HCT116 (cell line): Measurements from ENCODE around the gene GANAB. TPM values are rescaled to one million over a fixed set of nuclear protein-coding genes. Genes with fewer than 3 reads are reported as not detected.

Source experiments
- ATAC-seq: fragments of 200-7000 bp; cut with Tn5 transposase; 2 replicates; pipeline ENCODE4 v1.9.1; 2020; ENCODE audit warnings: mild to moderate bottlenecking, moderate library complexity
- BruUV-seq: library from RNA; stranded (reverse); fragments of 400-500 nt; replicated peaks from 2 replicates; lab custom pipeline; 2021; lab: Mats Ljungman, UMichigan
- CTCF ChIA-PET: fragments of 300-600 bp; sonication (Branson Sonifier 250); formaldehyde crosslinking; loops from one replicate; lab custom pipeline; 2021; ENCODE audit warnings: antibody characterized with exemption; lab: Charles Lee
- POLR2A ChIA-PET: fragments of 300-600, 350-600 bp; sonication (Branson Sonifier 250); formaldehyde crosslinking; loops from one replicate; lab custom pipeline; 2021; ENCODE audit warnings: antibody characterized with exemption; lab: Charles Lee
- RAD21 ChIA-PET, 2 experiments: fragments of 300-600 bp; sonication (Branson Sonifier 250); formaldehyde crosslinking; loops; one replicate each; lab custom pipeline; 2023; ENCODE audit warnings: low total read pairs in 2 of 2; ENCODE audit not compliant: uncharacterized antibody in 2 of 2, unreplicated experiment in 2 of 2, low non-redundant PET in 1 of 2; lab: Charles Lee
- DNase-seq: peaks from one replicate; pipeline ENCODE4 v3.0.0-alpha.2; 2010; ENCODE audit warnings: low read depth, low spot score
- H2AFZ ChIP-seq: fragments of 200-600 bp; shearing (Covaris generic), sonication (generic); 2 replicates; pipeline ENCODE4 v1.6.1; 2017; ENCODE audit warnings: low read depth, mixed run types, mixed read lengths, antibody characterized with exemption, low read length; ENCODE audit not compliant: poor library complexity, severe bottlenecking
- H3K27ac ChIP-seq: 2 replicates; pipeline ENCODE4 v1.5.1; 2012; ENCODE audit warnings: low read depth, low read length
- H3K27me3 ChIP-seq: fragments of 200-600 bp; sonication (generic); 2 replicates; pipeline ENCODE4 v1.6.1; 2016; ENCODE audit warnings: mixed run types, low read length, mixed read lengths; ENCODE audit not compliant: insufficient read depth
- H3K36me3 ChIP-seq, 2 experiments: fragments of 200-500 bp in 1 of 2; fragments of 200-600 bp in 1 of 2; sonication (Bioruptor generic) in 1 of 2; sonication (generic) in 1 of 2; 2 replicates each; pipeline versions ENCODE4 v1.5.1 to v1.6.1; 2014 to 2016; ENCODE audit warnings: low read length in 2 of 2, inconsistent platforms in 1 of 2, mixed read lengths in 1 of 2, mixed run types in 1 of 2; ENCODE audit not compliant: insufficient read depth in 2 of 2, control insufficient read depth in 1 of 2
- H3K4me1 ChIP-seq, 2 experiments: fragments of 200-600 bp in 1 of 2; sonication (generic) in 1 of 2; 2 replicates each; pipeline versions ENCODE4 v1.5.1 to v1.6.1; 2012 to 2017; ENCODE audit warnings: low read length in 2 of 2, inconsistent platforms in 1 of 2, mild to moderate bottlenecking in 1 of 2, mixed read lengths in 1 of 2, mixed run types in 1 of 2, moderate library complexity in 1 of 2; ENCODE audit not compliant: insufficient read depth in 2 of 2, control insufficient read depth in 1 of 2
- H3K4me2 ChIP-seq: fragments of 200-600 bp; sonication (generic); 2 replicates; pipeline ENCODE4 v1.6.1; 2017; ENCODE audit warnings: mixed run types, low read length, mixed read lengths
- H3K4me3 ChIP-seq, 2 experiments: fragments of 200-600 bp in 1 of 2; sonication (generic) in 1 of 2; replicated peaks in 1 of 2; 2 replicates each; pipeline ENCODE4 v1.5.1; 2011 to 2016; ENCODE audit warnings: low read length in 2 of 2, control low read depth in 1 of 2, low read depth in 1 of 2, mild to moderate bottlenecking in 1 of 2, mixed read lengths in 1 of 2, mixed run types in 1 of 2
- H3K79me2 ChIP-seq: fragments of 200-600 bp; sonication (generic); 2 replicates; pipeline ENCODE4 v1.6.1; 2017; ENCODE audit warnings: mild to moderate bottlenecking, mixed run types, low read length, moderate library complexity, mixed read lengths; ENCODE audit not compliant: insufficient read depth
- H3K9ac ChIP-seq: fragments of 200-600 bp; sonication (generic); 2 replicates; pipeline ENCODE4 v1.6.1; 2016; ENCODE audit warnings: low read length, mixed read lengths
- H3K9me2 ChIP-seq: fragments of 200-600 bp; sonication (generic), shearing (Covaris generic); 2 replicates; pipeline ENCODE4 v1.6.1; 2017; ENCODE audit warnings: mixed run types, mild to moderate bottlenecking, moderate library complexity; ENCODE audit not compliant: insufficient read depth
- H3K9me3 ChIP-seq, 2 experiments: fragments of 200-500 bp in 1 of 2; fragments of 200-600 bp in 1 of 2; sonication (Bioruptor generic) in 1 of 2; sonication (generic) in 1 of 2; 2 replicates each; pipeline ENCODE4 v1.6.1; 2014 to 2017; ENCODE audit warnings: low read length in 2 of 2, mixed read lengths in 2 of 2, inconsistent platforms in 1 of 2, low read depth in 1 of 2, mild to moderate bottlenecking in 1 of 2, mixed run types in 1 of 2, moderate library complexity in 1 of 2; ENCODE audit not compliant: control insufficient read depth in 1 of 2, insufficient read depth in 1 of 2
- H4K20me1 ChIP-seq: fragments of 200-600 bp; sonication (generic), shearing (Covaris generic); 2 replicates; pipeline ENCODE4 v1.6.1; 2017; ENCODE audit warnings: mixed run types, mild to moderate bottlenecking, moderate library complexity; ENCODE audit not compliant: insufficient read depth
- CBX3 ChIP-seq: IDR thresholded peaks from 2 replicates; pipeline ENCODE4 v1.6.1; 2012; ENCODE audit warnings: low read depth
- CEBPB ChIP-seq: IDR thresholded peaks from 2 replicates; pipeline ENCODE4 v1.6.1; 2012; ENCODE audit warnings: low read depth
- EGR1 ChIP-seq: IDR thresholded peaks from 2 replicates; pipeline ENCODE4 v1.6.1; 2012; ENCODE audit warnings: low read depth
- EZH2 ChIP-seq: fragments of 200-600 bp; sonication (generic); IDR thresholded peaks from 2 replicates; pipeline ENCODE4 v1.6.1; 2017; ENCODE audit warnings: antibody characterized with exemption, mixed run types
- JUND ChIP-seq: IDR thresholded peaks from 2 replicates; pipeline ENCODE4 v1.6.1; 2012
- SIN3A ChIP-seq: IDR thresholded peaks from 2 replicates; pipeline ENCODE4 v1.6.1; 2012; ENCODE audit warnings: low read depth
- SP1 ChIP-seq: IDR thresholded peaks from 2 replicates; pipeline ENCODE4 v1.6.1; 2012; ENCODE audit warnings: low read depth
- TCF7L2 ChIP-seq: IDR thresholded peaks from 2 replicates; pipeline ENCODE4 v1.7.0; 2011; ENCODE audit warnings: borderline replicate concordance, inconsistent platforms; ENCODE audit not compliant: insufficient read depth, insufficient read length; ENCODE audit errors: extremely low read depth
- ZNF274 ChIP-seq: fragments of 200-500 bp; sonication (Bioruptor generic); IDR thresholded peaks from 2 replicates; pipeline ENCODE4 v1.6.1; 2014; ENCODE audit warnings: mild to moderate bottlenecking, low read depth, low read length, inconsistent platforms
- intact Hi-C: fragments of 100-400 bp; cut with micrococcal nuclease; formaldehyde crosslinking; loops from 2 replicates; pipeline ENCODE4 v1.10.0; 2022
- total RNA-seq: library from RNA; stranded (reverse); gene quantifications from one replicate; pipeline ENCODE4 v1.2.1, GENCODE V29; 2021; ENCODE audit not compliant: unreplicated experiment
- TF ChIP-seq, protein P1 (sequence below): IDR thresholded peaks from 2 replicates; pipeline ENCODE4 v1.6.1; 2012
- TF ChIP-seq, protein P2 (sequence below): IDR thresholded peaks from 2 replicates; pipeline ENCODE4 v1.6.1; 2012; ENCODE audit warnings: low read depth
- TF ChIP-seq, protein P3 (sequence below), 3 experiments: fragments of 200-600 bp in 1 of 3; sonication (generic) in 1 of 3; IDR thresholded peaks in 2 of 3; conservative IDR thresholded peaks in 1 of 3; 2 replicates each; pipeline ENCODE4 v1.5.1; 2012 to 2017; ENCODE audit warnings: low read depth in 2 of 3, low read length in 2 of 3, antibody characterized with exemption in 1 of 3, borderline replicate concordance in 1 of 3, control low read depth in 1 of 3, mild to moderate bottlenecking in 1 of 3, mixed read lengths in 1 of 3, mixed run types in 1 of 3, moderate library complexity in 1 of 3; ENCODE audit not compliant: insufficient read depth in 1 of 3
- TF ChIP-seq, protein P4 (sequence below): IDR thresholded peaks from 2 replicates; pipeline ENCODE4 v1.6.1; 2012

Gene GANAB
- total RNA-seq, 1 experiment from 2014 or later: 410 TPM

GRCh38 chr11:62600367-62601121, 45.9 kb downstream of the GANAB start:
- Histone ChIP-seq H3K4me3 (peak overlapping the region; percentile 92 to 94), H3K4me2 (peak overlapping the region; percentile 88), H3K4me1 (peaks cover 13 to 44% of the 10 kb centered on the region in 2 experiments), H3K36me3 (peaks cover 27 to 31% of the 10 kb centered on the region in 2 experiments; a peak in 3 of 4 replicates), H3K79me2 (peaks cover 57% of the 10 kb centered on the region), H2AFZ (no peak overlapping the region), H3K9me3 (no peaks in the 10 kb centered on the region), H3K27ac (peak overlapping the region; percentile 99), H3K9me2 (no peaks in the 10 kb centered on the region), H4K20me1 (no peaks in the 10 kb centered on the region), H3K9ac (peak overlapping the region; percentile 99), H3K27me3 (no peaks in the 10 kb centered on the region)
- intact Hi-C loops: loop anchor here (1.0 kb wide), 1 partner anchor 9 kb away; the partner anchor contains the start of gene TUT1
- CTCF ChIA-PET: interaction anchor here (1.7 kb wide), 1 partner anchor 9 kb away, joined by 6 read pairs; the partner anchor contains the start of gene TUT1
- DNase-seq (no peak), ATAC-seq (no peak)
- no TSS peak for BruUV-seq
- no peak for TF ChIP-seq ZNF274
- TF ChIP-seq EGR1: no peak
- TF ChIP-seq, protein P1, sequence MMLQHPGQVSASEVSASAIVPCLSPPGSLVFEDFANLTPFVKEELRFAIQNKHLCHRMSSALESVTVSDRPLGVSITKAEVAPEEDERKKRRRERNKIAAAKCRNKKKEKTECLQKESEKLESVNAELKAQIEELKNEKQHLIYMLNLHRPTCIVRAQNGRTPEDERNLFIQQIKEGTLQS: no peak
- TF ChIP-seq, protein P2, sequence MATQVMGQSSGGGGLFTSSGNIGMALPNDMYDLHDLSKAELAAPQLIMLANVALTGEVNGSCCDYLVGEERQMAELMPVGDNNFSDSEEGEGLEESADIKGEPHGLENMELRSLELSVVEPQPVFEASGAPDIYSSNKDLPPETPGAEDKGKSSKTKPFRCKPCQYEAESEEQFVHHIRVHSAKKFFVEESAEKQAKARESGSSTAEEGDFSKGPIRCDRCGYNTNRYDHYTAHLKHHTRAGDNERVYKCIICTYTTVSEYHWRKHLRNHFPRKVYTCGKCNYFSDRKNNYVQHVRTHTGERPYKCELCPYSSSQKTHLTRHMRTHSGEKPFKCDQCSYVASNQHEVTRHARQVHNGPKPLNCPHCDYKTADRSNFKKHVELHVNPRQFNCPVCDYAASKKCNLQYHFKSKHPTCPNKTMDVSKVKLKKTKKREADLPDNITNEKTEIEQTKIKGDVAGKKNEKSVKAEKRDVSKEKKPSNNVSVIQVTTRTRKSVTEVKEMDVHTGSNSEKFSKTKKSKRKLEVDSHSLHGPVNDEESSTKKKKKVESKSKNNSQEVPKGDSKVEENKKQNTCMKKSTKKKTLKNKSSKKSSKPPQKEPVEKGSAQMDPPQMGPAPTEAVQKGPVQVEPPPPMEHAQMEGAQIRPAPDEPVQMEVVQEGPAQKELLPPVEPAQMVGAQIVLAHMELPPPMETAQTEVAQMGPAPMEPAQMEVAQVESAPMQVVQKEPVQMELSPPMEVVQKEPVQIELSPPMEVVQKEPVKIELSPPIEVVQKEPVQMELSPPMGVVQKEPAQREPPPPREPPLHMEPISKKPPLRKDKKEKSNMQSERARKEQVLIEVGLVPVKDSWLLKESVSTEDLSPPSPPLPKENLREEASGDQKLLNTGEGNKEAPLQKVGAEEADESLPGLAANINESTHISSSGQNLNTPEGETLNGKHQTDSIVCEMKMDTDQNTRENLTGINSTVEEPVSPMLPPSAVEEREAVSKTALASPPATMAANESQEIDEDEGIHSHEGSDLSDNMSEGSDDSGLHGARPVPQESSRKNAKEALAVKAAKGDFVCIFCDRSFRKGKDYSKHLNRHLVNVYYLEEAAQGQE: no peak
- no peak for TF ChIP-seq TCF7L2
- TF ChIP-seq JUND: no peak
- TF ChIP-seq, protein P3, sequence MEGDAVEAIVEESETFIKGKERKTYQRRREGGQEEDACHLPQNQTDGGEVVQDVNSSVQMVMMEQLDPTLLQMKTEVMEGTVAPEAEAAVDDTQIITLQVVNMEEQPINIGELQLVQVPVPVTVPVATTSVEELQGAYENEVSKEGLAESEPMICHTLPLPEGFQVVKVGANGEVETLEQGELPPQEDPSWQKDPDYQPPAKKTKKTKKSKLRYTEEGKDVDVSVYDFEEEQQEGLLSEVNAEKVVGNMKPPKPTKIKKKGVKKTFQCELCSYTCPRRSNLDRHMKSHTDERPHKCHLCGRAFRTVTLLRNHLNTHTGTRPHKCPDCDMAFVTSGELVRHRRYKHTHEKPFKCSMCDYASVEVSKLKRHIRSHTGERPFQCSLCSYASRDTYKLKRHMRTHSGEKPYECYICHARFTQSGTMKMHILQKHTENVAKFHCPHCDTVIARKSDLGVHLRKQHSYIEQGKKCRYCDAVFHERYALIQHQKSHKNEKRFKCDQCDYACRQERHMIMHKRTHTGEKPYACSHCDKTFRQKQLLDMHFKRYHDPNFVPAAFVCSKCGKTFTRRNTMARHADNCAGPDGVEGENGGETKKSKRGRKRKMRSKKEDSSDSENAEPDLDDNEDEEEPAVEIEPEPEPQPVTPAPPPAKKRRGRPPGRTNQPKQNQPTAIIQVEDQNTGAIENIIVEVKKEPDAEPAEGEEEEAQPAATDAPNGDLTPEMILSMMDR (IDR thresholded peaks at IDR 0.05 in 2 of 3, conservative IDR thresholded peaks at IDR 0.05 in 1 of 3; ENCODE audit: borderline replicate concordance in 1 of 3, insufficient read depth in 1 of 3, low read depth in 2 of 3, low read length in 2 of 3): no peak
- no peak for TF ChIP-seq SIN3A
- no peak for TF ChIP-seq SP1
- TF ChIP-seq CBX3: no peak
- TF ChIP-seq EZH2: no peak
- TF ChIP-seq CEBPB: no peak
- TF ChIP-seq, protein P4, sequence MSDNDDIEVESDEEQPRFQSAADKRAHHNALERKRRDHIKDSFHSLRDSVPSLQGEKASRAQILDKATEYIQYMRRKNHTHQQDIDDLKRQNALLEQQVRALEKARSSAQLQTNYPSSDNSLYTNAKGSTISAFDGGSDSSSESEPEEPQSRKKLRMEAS: no peak
- RAD21 ChIA-PET: interaction anchor here in 1 of 2 experiments (1.5 kb wide), 1 partner anchor 8 kb away, joined by 4 read pairs; no protein-coding TSS in a partner anchor
- POLR2A ChIA-PET: interaction anchor here (1.1 to 4.5 kb wide), 5 partner anchors 9 to 241 kb away, joined by 3 to 40 read pairs (median 9); partner anchors contain the start of genes C11orf98, CSKMT and TUT1
